ENCODE data around the gene SETD4.

The SETD4 gene

DNA sequence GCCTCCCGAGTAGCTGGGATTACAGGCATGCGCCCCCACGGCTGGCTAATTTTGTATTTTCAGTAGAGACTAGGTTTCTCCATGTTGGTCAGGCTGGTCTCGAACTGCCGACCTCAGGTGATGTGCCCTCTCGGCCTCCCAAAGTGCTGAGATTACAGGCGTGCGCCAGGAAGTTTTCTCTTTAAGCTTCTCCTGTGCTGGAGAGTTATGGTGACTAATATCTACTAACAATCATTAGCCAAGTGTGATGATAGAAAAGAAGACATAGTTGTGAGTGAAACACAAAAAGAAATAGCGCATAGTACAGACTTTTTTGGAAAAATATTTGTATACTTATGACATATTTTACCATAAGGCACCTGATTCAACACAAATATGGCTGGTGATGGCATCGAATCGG, 56.5 kb downstream of the SETD4 start:
- TF ChIP-seq, protein P1, sequence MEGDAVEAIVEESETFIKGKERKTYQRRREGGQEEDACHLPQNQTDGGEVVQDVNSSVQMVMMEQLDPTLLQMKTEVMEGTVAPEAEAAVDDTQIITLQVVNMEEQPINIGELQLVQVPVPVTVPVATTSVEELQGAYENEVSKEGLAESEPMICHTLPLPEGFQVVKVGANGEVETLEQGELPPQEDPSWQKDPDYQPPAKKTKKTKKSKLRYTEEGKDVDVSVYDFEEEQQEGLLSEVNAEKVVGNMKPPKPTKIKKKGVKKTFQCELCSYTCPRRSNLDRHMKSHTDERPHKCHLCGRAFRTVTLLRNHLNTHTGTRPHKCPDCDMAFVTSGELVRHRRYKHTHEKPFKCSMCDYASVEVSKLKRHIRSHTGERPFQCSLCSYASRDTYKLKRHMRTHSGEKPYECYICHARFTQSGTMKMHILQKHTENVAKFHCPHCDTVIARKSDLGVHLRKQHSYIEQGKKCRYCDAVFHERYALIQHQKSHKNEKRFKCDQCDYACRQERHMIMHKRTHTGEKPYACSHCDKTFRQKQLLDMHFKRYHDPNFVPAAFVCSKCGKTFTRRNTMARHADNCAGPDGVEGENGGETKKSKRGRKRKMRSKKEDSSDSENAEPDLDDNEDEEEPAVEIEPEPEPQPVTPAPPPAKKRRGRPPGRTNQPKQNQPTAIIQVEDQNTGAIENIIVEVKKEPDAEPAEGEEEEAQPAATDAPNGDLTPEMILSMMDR (IDR thresholded peaks at IDR 0.05; ENCODE audit: insufficient read depth, low read length, poor library complexity, severe bottlenecking): no peak
- Histone ChIP-seq H3K36me3 (ENCODE audit: control insufficient read depth, insufficient read depth, low read length) (no peaks in the 10 kb centered on the region), H3K4me3 (replicated peaks; ENCODE audit: low read depth, low read length) (no peak overlapping the region), H3K27me3 (replicated peaks; ENCODE audit: control insufficient read depth, insufficient read depth, low read length) (no peaks in the 10 kb centered on the region; the same call in 1 of the 2 replicates)
- no peak for DNase-seq (ENCODE audit: extremely low read depth, insufficient read length)

GRCh38 chr21:35996217-35996616, 64.1 kb downstream of the SETD4 start:
- Histone ChIP-seq H3K27me3 (replicated peaks; ENCODE audit: control insufficient read depth, insufficient read depth, low read length) (no peaks in the 10 kb centered on the region; the same call in none of the 2 replicates), H3K4me3 (replicated peaks; ENCODE audit: low read depth, low read length) (no peak overlapping the region), H3K36me3 (ENCODE audit: control insufficient read depth, insufficient read depth, low read length) (no peaks in the 10 kb centered on the region)
- TF ChIP-seq, protein P1 (IDR thresholded peaks at IDR 0.05; ENCODE audit: insufficient read depth, low read length, poor library complexity, severe bottlenecking): no peak
- no peak for DNase-seq (ENCODE audit: extremely low read depth, insufficient read length)

- Histone ChIP-seq H3K27me3 (replicated peaks; ENCODE audit: control insufficient read depth, insufficient read depth, low read length) (no peaks in the 10 kb centered on the region; the same call in none of the 2 replicates), H3K4me3 (replicated peaks; ENCODE audit: low read depth, low read length) (no peak overlapping the region), H3K36me3 (ENCODE audit: control insufficient read depth, insufficient read depth, low read length) (no peaks in the 10 kb centered on the region)
- DNase-seq (ENCODE audit: extremely low read depth, insufficient read length): no peak
- TF ChIP-seq, protein P1 (IDR thresholded peaks at IDR 0.05; ENCODE audit: insufficient read depth, low read length, poor library complexity, severe bottlenecking): no peak
Observed at GRCh38 chr21:35995522-35996088, 64.7 kb downstream of the SETD4 start.

GRCh38 chr21:35994613-35995012, 65.7 kb downstream of the SETD4 start:
- TF ChIP-seq, protein P1 (IDR thresholded peaks at IDR 0.05; ENCODE audit: insufficient read depth, low read length, poor library complexity, severe bottlenecking): no peak

GRCh38 chr21:35993875-35994490, 66.3 kb downstream of the SETD4 start:
- no peaks in the 10 kb centered on the region; the same call in 1 of the 2 replicates for H3K27me3 ChIP-seq (replicated peaks; ENCODE audit: control insufficient read depth, insufficient read depth, low read length)
- H3K36me3 ChIP-seq (ENCODE audit: control insufficient read depth, insufficient read depth, low read length): no peaks in the 10 kb centered on the region
- no peak overlapping the region for H3K4me3 ChIP-seq (replicated peaks; ENCODE audit: low read depth, low read length)
- TF ChIP-seq, protein P1 (IDR thresholded peaks at IDR 0.05; ENCODE audit: insufficient read depth, low read length, poor library complexity, severe bottlenecking): no peak
- DNase-seq (ENCODE audit: extremely low read depth, insufficient read length): no peak

More at GRCh38 chr21:35994613-35995012, 65.7 kb downstream of the SETD4 start:
- H3K4me3 ChIP-seq (replicated peaks; ENCODE audit: low read depth, low read length): no peak overlapping the region
- no peak for DNase-seq (ENCODE audit: extremely low read depth, insufficient read length)
- H3K36me3 ChIP-seq (ENCODE audit: control insufficient read depth, insufficient read depth, low read length): no peaks in the 10 kb centered on the region
- no peaks in the 10 kb centered on the region; the same call in none of the 2 replicates for H3K27me3 ChIP-seq (replicated peaks; ENCODE audit: control insufficient read depth, insufficient read depth, low read length)

Data from GM06990 (cell line).